H9 (cell line): ENCODE data around the gene BICDL2. TPM values are rescaled to one million over a fixed set of nuclear protein-coding genes. Genes with fewer than 3 reads are reported as not detected.

Source experiments
- DNase-seq: peaks from one replicate; pipeline ENCODE4 v3.0.0-alpha.2; 2017
- H2AFZ ChIP-seq: one replicate; pipeline ENCODE4 v1.6.1; 2013; ENCODE audit warnings: mild to moderate bottlenecking, low read length, control low read depth, moderate library complexity
- H2AK5ac ChIP-seq: 2 replicates; pipeline ENCODE4 v1.6.1; 2013; ENCODE audit warnings: low read length, control low read depth, mixed read lengths; ENCODE audit not compliant: insufficient read length
- H2BK120ac ChIP-seq: one replicate; pipeline ENCODE4 v1.6.1; 2013; ENCODE audit warnings: low read depth, mild to moderate bottlenecking, low read length, control low read depth, inconsistent platforms; ENCODE audit not compliant: poor library complexity, severe bottlenecking
- H2BK12ac ChIP-seq: 2 replicates; pipeline ENCODE4 v1.6.1; 2013; ENCODE audit warnings: low read length, control low read depth, mixed read lengths, low read depth; ENCODE audit not compliant: insufficient read length
- H2BK15ac ChIP-seq: 2 replicates; pipeline ENCODE4 v1.6.1; 2013; ENCODE audit warnings: low read depth, low read length, control low read depth
- H2BK20ac ChIP-seq: one replicate; pipeline ENCODE4 v1.6.1; 2013; ENCODE audit warnings: low read depth, mild to moderate bottlenecking, low read length, control low read depth, inconsistent platforms; ENCODE audit not compliant: poor library complexity, severe bottlenecking
- H2BK5ac ChIP-seq: 2 replicates; pipeline ENCODE4 v1.6.1; 2013; ENCODE audit warnings: low read length, control low read depth, mixed read lengths; ENCODE audit not compliant: insufficient read length
- H3K14ac ChIP-seq: 2 replicates; pipeline ENCODE4 v1.6.1; 2013; ENCODE audit warnings: low read length, control low read depth; ENCODE audit not compliant: insufficient read depth
- H3K18ac ChIP-seq: 2 replicates; pipeline ENCODE4 v1.6.1; 2013; ENCODE audit warnings: low read depth, mild to moderate bottlenecking, mixed read lengths, low read length, control low read depth; ENCODE audit not compliant: insufficient read length
- H3K23ac ChIP-seq: 2 replicates; pipeline ENCODE4 v1.6.1; 2013; ENCODE audit warnings: low read length, control low read depth, mixed read lengths, low read depth; ENCODE audit not compliant: insufficient read length
- H3K23me2 ChIP-seq: 2 replicates; pipeline ENCODE4 v1.6.1; 2013; ENCODE audit warnings: low read depth, mild to moderate bottlenecking, mixed read lengths, low read length, control low read depth; ENCODE audit not compliant: insufficient read length, poor library complexity, severe bottlenecking
- H3K27ac ChIP-seq: 2 replicates; pipeline ENCODE4 v1.5.1; 2013; ENCODE audit warnings: low read length, control low read depth, mixed read lengths, low read depth; ENCODE audit not compliant: insufficient read length
- H3K27me3 ChIP-seq: 2 replicates; pipeline ENCODE4 v1.6.1; 2013; ENCODE audit warnings: low read length, control low read depth, inconsistent platforms; ENCODE audit not compliant: insufficient read depth
- H3K4ac ChIP-seq: 2 replicates; pipeline ENCODE4 v1.6.1; 2013; ENCODE audit warnings: low read depth, mild to moderate bottlenecking, control low read depth, inconsistent platforms, low read length, moderate library complexity
- H3K4me1 ChIP-seq: 2 replicates; pipeline ENCODE4 v1.6.1; 2013; ENCODE audit warnings: low read length, control low read depth, inconsistent platforms; ENCODE audit not compliant: insufficient read depth
- H3K4me2 ChIP-seq: 2 replicates; pipeline ENCODE4 v1.6.1; 2013; ENCODE audit warnings: low read length, control low read depth, mixed read lengths; ENCODE audit not compliant: insufficient read length, insufficient read depth
- H3K56ac ChIP-seq: 2 replicates; pipeline ENCODE4 v1.6.1; 2013; ENCODE audit warnings: low read depth, mild to moderate bottlenecking, mixed read lengths, low read length, control low read depth; ENCODE audit not compliant: insufficient read length
- H3K79me1 ChIP-seq: 2 replicates; pipeline ENCODE4 v1.6.1; 2013; ENCODE audit warnings: low read depth, mild to moderate bottlenecking, moderate library complexity, low read length, control low read depth, inconsistent platforms; ENCODE audit not compliant: insufficient read depth, poor library complexity, severe bottlenecking
- H3K79me2 ChIP-seq: 2 replicates; pipeline ENCODE4 v1.6.1; 2013; ENCODE audit warnings: low read length, control low read depth, inconsistent platforms; ENCODE audit not compliant: insufficient read depth
- H3K9ac ChIP-seq: 2 replicates; pipeline ENCODE4 v1.6.1; 2013; ENCODE audit warnings: low read length, control low read depth, mixed read lengths; ENCODE audit not compliant: insufficient read length; ENCODE audit errors: extremely low read depth
- H3K9me3 ChIP-seq: one replicate; pipeline ENCODE4 v1.6.1; 2013; ENCODE audit warnings: low read depth, low read length, inconsistent platforms; ENCODE audit not compliant: control insufficient read depth
- H3T11ph ChIP-seq: one replicate; pipeline ENCODE4 v1.6.1; 2013; ENCODE audit warnings: mild to moderate bottlenecking, low read length, control low read depth, inconsistent platforms
- H4K20me1 ChIP-seq: one replicate; pipeline ENCODE4 v1.6.1; 2013; ENCODE audit not compliant: control insufficient read depth, insufficient read length, insufficient read depth
- H4K5ac ChIP-seq: 2 replicates; pipeline ENCODE4 v1.6.1; 2013; ENCODE audit warnings: low read depth, mild to moderate bottlenecking, mixed read lengths, low read length, control low read depth; ENCODE audit not compliant: insufficient read length
- H4K8ac ChIP-seq: replicated peaks from 2 replicates; pipeline ENCODE4 v1.6.1; 2013; ENCODE audit warnings: low read length, control low read depth, mixed read lengths, low read depth; ENCODE audit not compliant: insufficient read length
- H4K91ac ChIP-seq: 2 replicates; pipeline ENCODE4 v1.6.1; 2013; ENCODE audit warnings: low read depth, mild to moderate bottlenecking, moderate library complexity, mixed read lengths, low read length, control low read depth; ENCODE audit not compliant: insufficient read length
- H3K27ac Mint-ChIP-seq, 3 experiments: 2 replicates in 2 of 3; 3 replicates in 1 of 3; pipeline ENCODE4 v1.8.0; 2020 to 2021; ENCODE audit warnings: mixed read lengths in 3 of 3, mild to moderate bottlenecking in 1 of 3, moderate library complexity in 1 of 3
- H3K27me3 Mint-ChIP-seq: 2 replicates; pipeline ENCODE4 v1.8.0; 2021; ENCODE audit warnings: low read depth, mild to moderate bottlenecking, moderate library complexity, mixed read lengths
- H3K36me3 Mint-ChIP-seq, 3 experiments: 2 replicates in 2 of 3; 3 replicates in 1 of 3; pipeline ENCODE4 v1.8.0; 2020 to 2021; ENCODE audit warnings: low read depth in 3 of 3, mixed read lengths in 3 of 3; ENCODE audit not compliant: insufficient read depth in 1 of 3
- H3K4me1 Mint-ChIP-seq, 2 experiments: 2 replicates each; pipeline ENCODE4 v1.8.0; 2020; ENCODE audit warnings: mixed read lengths in 2 of 2
- H3K4me3 Mint-ChIP-seq, 2 experiments: 2 replicates in 1 of 2; 3 replicates in 1 of 2; pipeline ENCODE4 v1.8.0; 2020 to 2021; ENCODE audit warnings: mild to moderate bottlenecking in 2 of 2, mixed read lengths in 2 of 2, moderate library complexity in 1 of 2
- H3K9me3 Mint-ChIP-seq, 2 experiments: 2 replicates in 1 of 2; 3 replicates in 1 of 2; pipeline ENCODE4 v1.8.0; 2020; ENCODE audit warnings: mild to moderate bottlenecking in 2 of 2, mixed read lengths in 2 of 2, moderate library complexity in 1 of 2
- CTCF ChIP-seq: fragments of 200-600 bp; sonication (generic); conservative IDR thresholded peaks from 3 replicates; pipeline ENCODE4 v1.8.0; 2021; ENCODE audit warnings: antibody characterized with exemption, mild to moderate bottlenecking
- WGBS: extraction: QIAGEN DNeasy Blood & Tissue Kit; methylation state at CpG from one replicate; pipeline ENCODE4 v1.1.7; 2013; ENCODE audit warnings: missing lambda C conversion rate, low lambda C conversion rate, mixed read lengths; ENCODE audit not compliant: insufficient read length; ENCODE audit errors: extremely low coverage; 5-methylcytosine and 5-hydroxymethylcytosine counted together
- total RNA-seq: library from RNA; stranded (reverse); gene quantifications from 2 replicates; pipeline ENCODE4 v1.2.1, GENCODE V29; 2021

The BICDL2 gene
- total RNA-seq, 1 experiment from 2014 or later: 13.5 TPM

- Histone ChIP-seq H4K8ac (no peak overlapping the region), H3K27me3 (no peaks in the 10 kb centered on the region), H3K23me2 (no peaks in the 10 kb centered on the region), H2BK120ac (no peak overlapping the region), H3T11ph (no peak overlapping the region), H3K4me2 (no peak overlapping the region), H4K91ac (no peak overlapping the region), H3K9ac (no peak overlapping the region), H2BK15ac (no peak overlapping the region), H4K20me1 (peaks cover 2% of the 10 kb centered on the region), H3K27ac (no peak overlapping the region), H3K79me2 (no peaks in the 10 kb centered on the region), H3K56ac (no peak overlapping the region), H3K4me1 (peaks cover under 1% of the 10 kb centered on the region; the same call in 1 of the 2 replicates), H3K18ac (no peak overlapping the region), H2AK5ac (no peak overlapping the region), H3K4ac (no peak overlapping the region), H2AFZ (no peak overlapping the region), H3K79me1 (no peaks in the 10 kb centered on the region), H2BK5ac (no peak overlapping the region), H2BK12ac (no peak overlapping the region), H3K9me3 (no peaks in the 10 kb centered on the region), H4K5ac (no peak overlapping the region), H3K14ac (no peak overlapping the region; the same call in 1 of the 2 replicates), H2BK20ac (no peak overlapping the region), H3K23ac (no peak overlapping the region)
- Mint-ChIP-seq H3K4me3 (no peak overlapping the region), H3K36me3 (peaks cover 0 to 7% (median 0%) of the 10 kb centered on the region in 3 experiments; a peak in 3 of 7 replicates), H3K4me1 (peaks cover 12 to 34% of the 10 kb centered on the region in 2 experiments), H3K9me3 (no peaks in the 10 kb centered on the region), H3K27ac (no peak overlapping the region), H3K27me3 (no peaks in the 10 kb centered on the region; the same call in none of the 2 replicates)
- DNase-seq: peak; percentile 76
- 0 out of 3 replicates have a peak, but pooled peaks have one; percentile 17 for TF ChIP-seq CTCF
- no CpG with 5 or more reads among the region's 12 CpGs for WGBS
These were observed 35.4 kb downstream of the BICDL2 start for GRCh38 chr16:3001316-3001715.
